Fibroblast of pulmonary artery (primary cell): Measurements from ENCODE around the gene MSANTD7.
"Not testable (repeated sequence)": the region's sequence is repeated elsewhere in the genome, so short reads cannot be mapped to it uniquely, and the experiment has no call there.

Experiments
- DNase-seq: peaks from one replicate; pipeline ENCODE4 v3.0.0-alpha.2; 2010; ENCODE audit warnings: low read depth
- H3K4me3 ChIP-seq: replicated peaks from 2 replicates; pipeline ENCODE4 v1.5.1; 2011; ENCODE audit warnings: low read depth, mild to moderate bottlenecking, control low read depth, low read length, moderate library complexity
- CTCF ChIP-seq: IDR thresholded peaks from 2 replicates; pipeline ENCODE4 v1.5.1; 2011; ENCODE audit warnings: mild to moderate bottlenecking, control low read depth, low read length, inconsistent platforms; ENCODE audit errors: missing control alignments

Gene MSANTD7

GRCh38 chr10:14855453-14855852 lies 17.3 kb downstream of the MSANTD7 start:
- no peak for DNase-seq
- H3K4me3 ChIP-seq: no peak overlapping the region
- no peak for TF ChIP-seq CTCF

- no peak for TF ChIP-seq CTCF
- no peak for DNase-seq
Measured at GRCh38 chr10:14858338-14858960, 20.3 kb downstream of the MSANTD7 start.

GRCh38 chr10:14859043-14859442 lies 20.9 kb downstream of the MSANTD7 start:
- DNase-seq: no peak
- no peak overlapping the region for H3K4me3 ChIP-seq
- no peak for TF ChIP-seq CTCF

More at GRCh38 chr10:14858338-14858960, 20.3 kb downstream of the MSANTD7 start:
- H3K4me3 ChIP-seq: no peak overlapping the region

GRCh38 chr10:14859775-14860174 lies 21.7 kb downstream of the MSANTD7 start:
- no peak for TF ChIP-seq CTCF
- no peak overlapping the region for H3K4me3 ChIP-seq
- no peak for DNase-seq

- no peak for DNase-seq
- H3K4me3 ChIP-seq: no peak overlapping the region
- TF ChIP-seq CTCF: no peak
Measured at GRCh38 chr10:14860791-14861190, 22.7 kb downstream of the MSANTD7 start.

- DNase-seq, H3K4me3 ChIP-seq: not testable (repeated sequence)
Measured at GRCh38 chr10:14864466-14864865, 26.4 kb downstream of the MSANTD7 start.

GRCh38 chr10:14864871-14865270 lies 26.8 kb downstream of the MSANTD7 start:
- not testable (repeated sequence) for H3K4me3 ChIP-seq, DNase-seq

GRCh38 chr10:14873090-14873760 lies 35.1 kb downstream of the MSANTD7 start:
- no peak for TF ChIP-seq CTCF
- DNase-seq: peak; percentile 79
- no peak overlapping the region for H3K4me3 ChIP-seq
